OCI-LY3 (cell line): ENCODE results near the gene CCDC154.

Experiments
- EZH2phosphoT487 ChIP-seq: fragments of 200-600 bp; shearing (Covaris generic); IDR thresholded peaks from 2 replicates; pipeline ENCODE4 v1.6.1; 2018; ENCODE audit warnings: antibody characterized with exemption, mixed run types, low read depth
- TF ChIP-seq, protein P1 (sequence below): fragments of 200-600, 300-600 bp; sonication (generic); IDR thresholded peaks from 2 replicates; pipeline ENCODE4 v1.5.1; 2014; ENCODE audit warnings: antibody characterized with exemption, low read length, low read depth

DNA sequence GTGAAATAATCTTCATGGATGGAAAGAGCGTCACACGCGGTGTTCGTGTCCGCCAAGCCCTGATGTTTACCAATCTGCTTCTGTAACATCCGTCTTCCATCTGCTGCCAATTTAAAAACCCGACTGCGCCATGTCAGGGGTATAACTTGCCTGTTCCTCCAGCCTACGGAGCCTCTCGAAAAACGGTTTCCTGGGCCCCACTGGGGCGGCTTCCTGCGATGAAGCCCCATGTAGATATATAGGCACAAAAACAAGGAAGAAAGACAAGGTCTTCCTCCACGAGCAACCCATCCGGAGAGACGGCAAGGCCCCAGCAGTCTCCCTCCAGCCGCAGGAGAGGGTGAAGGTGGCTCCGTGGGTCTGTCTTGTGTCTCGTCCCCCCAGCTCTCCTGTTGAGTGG is 44.3 kb upstream of the CCDC154 start, which contains the start of gene PTX4:
- TF ChIP-seq, protein P1, sequence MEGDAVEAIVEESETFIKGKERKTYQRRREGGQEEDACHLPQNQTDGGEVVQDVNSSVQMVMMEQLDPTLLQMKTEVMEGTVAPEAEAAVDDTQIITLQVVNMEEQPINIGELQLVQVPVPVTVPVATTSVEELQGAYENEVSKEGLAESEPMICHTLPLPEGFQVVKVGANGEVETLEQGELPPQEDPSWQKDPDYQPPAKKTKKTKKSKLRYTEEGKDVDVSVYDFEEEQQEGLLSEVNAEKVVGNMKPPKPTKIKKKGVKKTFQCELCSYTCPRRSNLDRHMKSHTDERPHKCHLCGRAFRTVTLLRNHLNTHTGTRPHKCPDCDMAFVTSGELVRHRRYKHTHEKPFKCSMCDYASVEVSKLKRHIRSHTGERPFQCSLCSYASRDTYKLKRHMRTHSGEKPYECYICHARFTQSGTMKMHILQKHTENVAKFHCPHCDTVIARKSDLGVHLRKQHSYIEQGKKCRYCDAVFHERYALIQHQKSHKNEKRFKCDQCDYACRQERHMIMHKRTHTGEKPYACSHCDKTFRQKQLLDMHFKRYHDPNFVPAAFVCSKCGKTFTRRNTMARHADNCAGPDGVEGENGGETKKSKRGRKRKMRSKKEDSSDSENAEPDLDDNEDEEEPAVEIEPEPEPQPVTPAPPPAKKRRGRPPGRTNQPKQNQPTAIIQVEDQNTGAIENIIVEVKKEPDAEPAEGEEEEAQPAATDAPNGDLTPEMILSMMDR, result no peak
- no peak for TF ChIP-seq EZH2phosphoT487
